Measurements from ENCODE around the gene ZNF324B. TPM values are rescaled to one million over a fixed set of nuclear protein-coding genes. Genes with fewer than 3 reads are reported as not detected.

ZNF324B gene
- total and polyA plus RNA-seq, 2 of the 8 experiments (the other 6 are each of a cell fraction or from before 2014, with no cell fraction given), result 2.9 to 6.0 TPM

GRCh38 chr19:58407658-58408151 lies 43.7 kb upstream of the ZNF324B start:
- no peak overlapping the region for H2AK5ac ChIP-seq (ENCODE audit: low read depth, low read length)
- CTCF ChIA-PET (ENCODE audit: partially characterized antibody), result interaction anchor here (1.0 kb wide), 1 partner anchor 35 kb away, joined by 5 read pairs; no protein-coding TSS in a partner anchor
- H3K36me3 ChIP-seq (ENCODE audit: control insufficient read depth in 2 of 4, insufficient read depth in 4 of 4, low read length in 3 of 4), result no peaks in the 10 kb centered on the region
- peak overlapping the region; percentile 77 for H3K4ac ChIP-seq (replicated peaks; ENCODE audit: insufficient read length, low read depth, low read length)
- H3K4me1 ChIP-seq (replicated peaks in 1 of 4; ENCODE audit: control insufficient read depth in 3 of 4, insufficient read depth in 4 of 4, low read length in 3 of 4), result peaks cover 0 to 18% (median 9%) of the 10 kb centered on the region in 4 experiments; a peak in 5 of 7 replicates
- H3K79me1 ChIP-seq (ENCODE audit: low read depth, low read length), result 0 out of 2 replicates have a peak, but pooled peaks cover 5% of the 10 kb centered on the region
- H2BK15ac ChIP-seq (ENCODE audit: low read length), result 0 out of 2 replicates have a peak overlapping the region, but pooled peaks have one; percentile 53
- no peaks in the 10 kb centered on the region for H3K9me3 ChIP-seq (ENCODE audit: insufficient read depth in 2 of 2, low read depth in 1 of 2, low read length in 1 of 2)
- POLR2A ChIA-PET (ENCODE audit: partially characterized antibody), result interaction anchor here (0.9 to 1.8 kb wide), 12 partner anchors 8 to 91 kb away, joined by 3 to 7 read pairs (median 4); partner anchors contain the start of genes RNF225, ZNF132, ZNF324B and ZNF497
- H2BK120ac ChIP-seq (replicated peaks; ENCODE audit: low read depth, low read length), result no peak overlapping the region
- H3K27ac ChIP-seq (ENCODE audit: low read depth, low read length), result peak overlapping the region; percentile 54; the same call in 1 of the 2 replicates
- peak overlapping the region; percentile 37 for H4K91ac ChIP-seq (replicated peaks; ENCODE audit: insufficient read length, low read length)
- DNase-seq (ENCODE audit: low read depth in 1 of 2, low spot score in 2 of 2), result no peak
- H3K23ac ChIP-seq (ENCODE audit: insufficient read length), result no peak overlapping the region
- H2BK5ac ChIP-seq (ENCODE audit: low read depth, low read length), result peak overlapping the region; percentile 82; the same call in 1 of the 2 replicates
- no peaks in the 10 kb centered on the region for H3K79me2 ChIP-seq (ENCODE audit: control insufficient read depth in 1 of 2, insufficient read depth in 2 of 2, low read length in 2 of 2)
- no peak overlapping the region for H2BK20ac ChIP-seq (ENCODE audit: low read length)
- peak overlapping the region; percentile 76 to 85 (median 80) for H3K4me3 ChIP-seq (ENCODE audit: extremely low read depth in 1 of 4, insufficient read depth in 2 of 4, low read depth in 3 of 4, low read length in 4 of 4)
- H3K14ac ChIP-seq (ENCODE audit: insufficient read length), result no peak overlapping the region
- peak overlapping the region; percentile 81; the same call in 1 of the 2 replicates for H4K8ac ChIP-seq (ENCODE audit: extremely low read depth, insufficient read depth, low read length)
- 29% methylated on average over 22 of the region's 22 CpGs; no CpG with 5 or more reads in 1 of the 2 experiments for WGBS, 2 experiments (ENCODE audit: extremely low coverage in 1 of 2, insufficient coverage in 1 of 2, insufficient read length in 1 of 2, insufficient replicate concordance in 2 of 2, low coverage in 1 of 2, low lambda C conversion rate in 2 of 2, missing lambda C conversion rate in 1 of 2)
- no peak overlapping the region for H4K5ac ChIP-seq (ENCODE audit: insufficient read length, low read depth, low read length)
- H3K4me2 ChIP-seq (ENCODE audit: insufficient read depth in 1 of 2, low read depth in 2 of 2, low read length in 2 of 2), result peak overlapping the region; percentile 94 to 95
- H3K18ac ChIP-seq (ENCODE audit: extremely low read depth, low read length), result peak overlapping the region; percentile 83
- no peak overlapping the region for H2AFZ ChIP-seq (ENCODE audit: low read length)
- H4K20me1 ChIP-seq (replicated peaks in 1 of 2; ENCODE audit: control insufficient read depth in 1 of 2, insufficient read depth in 2 of 2, low read length in 2 of 2), result no peaks in the 10 kb centered on the region
- peaks cover 0 to 7% (median 1%) of the 10 kb centered on the region in 4 experiments; a peak in 2 of 7 replicates for H3K27me3 ChIP-seq (replicated peaks in 1 of 4; ENCODE audit: control insufficient read depth in 3 of 4, extremely low read depth in 1 of 4, insufficient read depth in 3 of 4, low read length in 3 of 4)
- peak overlapping the region; percentile 62 to 78 (median 72) for H3K9ac ChIP-seq (replicated peaks in 1 of 4; ENCODE audit: extremely low read depth in 1 of 4, low read depth in 3 of 4, low read length in 3 of 4)
- no peak for FAIRE-seq
- no peak overlapping the region; the same call in 1 of the 2 replicates for H2BK12ac ChIP-seq (ENCODE audit: low read depth, low read length)
- H3K23me2 ChIP-seq (ENCODE audit: low read depth, low read length), result peaks cover 14% of the 10 kb centered on the region
- peak overlapping the region; percentile 57 for H3K56ac ChIP-seq (replicated peaks; ENCODE audit: insufficient read length, low read depth, low read length)
- TF ChIP-seq SP1 (IDR thresholded peaks at IDR 0.05; ENCODE audit: low read depth, low read length), result no peak
- no peak for TF ChIP-seq SRF (IDR thresholded peaks at IDR 0.05; ENCODE audit: low read depth, low read length)
- peak; percentile 37; the same call in 1 of the 2 replicates for TF ChIP-seq E2F6 (IDR thresholded peaks at IDR 0.05)
- no peak for TF ChIP-seq YY1 (IDR thresholded peaks at IDR 0.05; ENCODE audit: low read depth, low read length)
- TF ChIP-seq, protein P1, sequence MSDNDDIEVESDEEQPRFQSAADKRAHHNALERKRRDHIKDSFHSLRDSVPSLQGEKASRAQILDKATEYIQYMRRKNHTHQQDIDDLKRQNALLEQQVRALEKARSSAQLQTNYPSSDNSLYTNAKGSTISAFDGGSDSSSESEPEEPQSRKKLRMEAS (IDR thresholded peaks at IDR 0.05), result peak; percentile 40

Measured in H1 (cell line).